OCI-LY7 (cell line): ENCODE data around the gene LAGE3.

Experiments
- EZH2phosphoT487 ChIP-seq: fragments of 200-600 bp; sonication (generic); IDR thresholded peaks from 2 replicates; pipeline ENCODE4 v1.6.1; 2018; ENCODE audit warnings: low read depth, borderline replicate concordance, mild to moderate bottlenecking, mixed run types, antibody characterized with exemption, low read length, moderate library complexity, mixed read lengths
- TF ChIP-seq, protein P1 (sequence below): fragments of 200-600 bp; sonication (generic); conservative IDR thresholded peaks from 2 replicates; pipeline ENCODE4 v1.5.1; 2014; ENCODE audit warnings: mild to moderate bottlenecking, antibody characterized with exemption, low read length, moderate library complexity, mixed read lengths

DNA sequence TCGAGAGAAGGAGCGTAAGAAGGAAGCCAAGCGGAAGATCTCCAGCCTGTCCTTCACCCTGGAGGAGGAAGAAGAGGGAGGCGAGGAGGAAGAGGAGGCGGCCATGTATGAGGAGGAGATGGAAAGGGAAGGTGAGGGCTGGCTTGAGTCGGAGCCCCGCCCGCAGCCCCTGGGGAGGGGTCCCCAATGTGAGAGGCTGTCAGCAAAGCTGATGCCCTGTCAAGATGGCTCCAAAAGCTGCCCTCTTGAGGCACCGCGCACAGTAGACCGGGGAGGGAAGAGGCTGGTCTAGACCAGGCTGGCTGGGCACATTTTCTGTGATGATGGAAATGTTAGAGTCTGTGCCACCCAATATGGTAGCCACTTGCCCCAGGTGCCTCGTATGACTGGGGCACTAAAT lies 32.7 kb downstream of the LAGE3 start:
- no peak for TF ChIP-seq EZH2phosphoT487
- TF ChIP-seq, protein P1, sequence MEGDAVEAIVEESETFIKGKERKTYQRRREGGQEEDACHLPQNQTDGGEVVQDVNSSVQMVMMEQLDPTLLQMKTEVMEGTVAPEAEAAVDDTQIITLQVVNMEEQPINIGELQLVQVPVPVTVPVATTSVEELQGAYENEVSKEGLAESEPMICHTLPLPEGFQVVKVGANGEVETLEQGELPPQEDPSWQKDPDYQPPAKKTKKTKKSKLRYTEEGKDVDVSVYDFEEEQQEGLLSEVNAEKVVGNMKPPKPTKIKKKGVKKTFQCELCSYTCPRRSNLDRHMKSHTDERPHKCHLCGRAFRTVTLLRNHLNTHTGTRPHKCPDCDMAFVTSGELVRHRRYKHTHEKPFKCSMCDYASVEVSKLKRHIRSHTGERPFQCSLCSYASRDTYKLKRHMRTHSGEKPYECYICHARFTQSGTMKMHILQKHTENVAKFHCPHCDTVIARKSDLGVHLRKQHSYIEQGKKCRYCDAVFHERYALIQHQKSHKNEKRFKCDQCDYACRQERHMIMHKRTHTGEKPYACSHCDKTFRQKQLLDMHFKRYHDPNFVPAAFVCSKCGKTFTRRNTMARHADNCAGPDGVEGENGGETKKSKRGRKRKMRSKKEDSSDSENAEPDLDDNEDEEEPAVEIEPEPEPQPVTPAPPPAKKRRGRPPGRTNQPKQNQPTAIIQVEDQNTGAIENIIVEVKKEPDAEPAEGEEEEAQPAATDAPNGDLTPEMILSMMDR = no peak
